ENCODE measurements around the gene MYO5B.
"Not testable (repeated sequence)": the region's sequence is repeated elsewhere in the genome, so short reads cannot be mapped to it uniquely, and the experiment has no call there.

The MYO5B gene

DNA sequence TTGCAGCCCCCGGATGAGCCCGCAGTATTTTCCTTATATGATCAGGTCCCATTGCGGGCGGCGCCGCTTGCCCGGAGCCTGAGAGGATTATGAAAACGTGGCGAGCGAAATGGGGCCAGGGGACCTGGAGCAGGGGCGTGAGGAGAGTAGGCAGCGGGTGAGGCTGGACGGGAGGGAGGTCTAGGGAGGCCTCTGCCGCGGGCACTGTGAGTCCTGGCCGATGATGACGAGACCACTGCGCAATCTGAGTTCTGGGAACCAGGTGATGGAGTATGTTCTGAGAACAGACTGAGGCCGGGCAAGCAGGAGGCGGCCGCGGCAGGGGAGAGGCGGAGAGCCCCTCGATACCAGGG lies 380.8 kb downstream of the MYO5B start:
- no peak for DNase-seq

- peak; percentile 52 for DNase-seq
Observed at GRCh38 chr18:49813319-49814146, 381.4 kb downstream of the MYO5B start, which contains the start of gene ACAA2. Gene ACAA2 (minus strand): TSS chr18:49813533. CDS start chr18:49813484, 49 bp downstream.

DNA sequence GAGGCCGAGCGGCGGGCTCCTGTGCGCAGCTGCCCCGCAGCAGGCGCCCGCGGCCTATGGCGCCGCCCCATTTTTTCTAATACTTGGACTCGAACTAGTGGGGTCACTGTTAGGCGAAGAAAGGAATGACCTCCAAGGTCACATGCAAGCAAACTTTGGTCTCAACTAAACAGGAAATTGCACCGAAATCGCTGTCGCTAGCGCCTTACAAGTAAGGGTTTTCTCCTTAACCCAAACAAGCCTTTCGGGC lies 382.0 kb downstream of the MYO5B start:
- DNase-seq = no peak

DNA sequence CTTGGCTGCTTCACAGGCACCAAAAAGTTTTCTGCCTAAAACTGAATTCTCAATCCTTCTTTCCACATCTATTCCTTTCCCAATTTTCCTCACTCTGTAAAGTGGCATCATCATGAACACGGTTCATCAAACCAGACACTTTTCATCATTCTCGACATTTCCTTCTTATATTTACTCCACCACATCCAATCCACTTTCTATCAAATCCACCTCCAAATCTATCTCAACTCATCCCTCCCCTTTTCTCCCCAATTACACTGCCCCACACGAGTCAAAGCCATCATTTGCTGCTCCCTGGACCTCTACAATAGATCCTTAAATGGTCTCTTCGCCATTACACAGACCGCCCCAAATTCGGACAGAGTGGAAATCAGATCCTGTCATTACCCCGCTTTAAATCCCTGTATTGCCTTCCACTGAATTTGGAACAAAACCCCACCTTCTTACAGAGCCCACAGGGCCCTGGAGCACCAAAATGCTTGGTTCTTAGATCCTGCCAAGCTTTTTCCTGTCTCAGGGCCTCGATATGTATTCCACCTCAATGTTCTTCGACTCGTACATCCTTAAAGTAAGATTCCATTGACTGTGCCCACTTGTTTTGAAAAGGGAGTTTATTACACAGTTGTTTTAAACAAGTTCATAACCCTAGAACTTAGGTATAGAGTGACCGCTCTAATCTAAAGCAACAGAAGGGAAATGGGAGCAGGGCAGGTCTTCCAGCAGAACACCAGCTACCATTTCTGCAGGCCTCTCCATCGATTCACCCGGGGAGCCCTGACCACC lies 382.5 kb downstream of the MYO5B start:
- no peak for DNase-seq

DNA sequence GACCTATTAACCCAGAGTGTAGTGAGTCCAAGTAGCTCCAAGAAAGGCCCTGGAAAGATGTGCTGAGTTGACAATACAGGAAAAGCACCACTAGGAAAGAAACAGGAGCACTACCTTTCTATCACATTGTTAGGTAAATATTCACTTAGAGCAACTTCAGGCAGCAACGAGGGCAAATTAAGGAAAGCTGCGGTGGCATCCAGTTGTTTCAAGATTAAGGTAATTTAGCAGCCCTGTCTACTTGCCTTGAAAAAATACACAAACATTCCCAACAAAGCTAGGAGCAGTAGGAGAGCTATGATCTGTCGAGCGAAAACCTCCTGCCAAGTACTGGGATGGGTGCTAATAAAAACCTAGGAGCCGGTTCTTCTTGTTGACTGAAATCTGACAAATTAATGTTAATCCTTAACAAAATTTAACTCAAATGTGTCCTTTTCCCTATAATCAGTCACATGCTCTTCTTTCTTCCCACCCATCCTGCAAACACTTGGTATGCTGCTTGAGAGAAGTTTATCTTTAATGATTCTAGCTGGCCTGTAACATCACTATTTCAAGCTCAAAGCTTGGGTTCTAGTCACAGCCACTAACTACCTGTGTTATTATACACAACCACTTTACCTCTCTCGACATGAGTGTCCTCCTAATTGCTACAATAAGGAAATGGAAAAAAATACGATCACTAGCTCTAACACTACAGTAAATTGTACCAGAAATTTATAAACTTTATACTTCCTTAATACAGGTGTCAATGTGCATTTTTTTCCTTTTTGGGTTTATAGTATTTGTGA lies 383.6 kb downstream of the MYO5B start:
- DNase-seq = no peak

GRCh38 chr18:49808553-49809191 lies 386.3 kb downstream of the MYO5B start:
- not testable (repeated sequence) for DNase-seq

DNA sequence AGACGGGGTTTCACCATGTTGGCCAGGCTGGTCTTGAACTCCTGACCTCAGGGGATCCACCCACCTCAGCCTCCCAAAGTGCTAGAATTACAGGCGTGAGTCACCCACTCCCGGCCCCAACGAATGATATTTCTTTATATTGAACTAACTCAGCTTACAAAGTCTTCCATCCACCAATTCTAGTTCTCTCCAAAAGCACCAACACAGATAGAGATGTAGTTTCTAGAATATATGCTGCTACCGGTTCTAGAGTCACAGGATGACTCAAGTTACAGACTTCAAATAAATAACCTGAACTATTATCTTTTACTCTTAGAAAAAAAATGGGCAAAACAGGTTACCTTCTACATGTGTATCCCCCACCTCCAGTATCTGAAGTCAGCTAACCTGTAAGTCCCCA lies 390.9 kb downstream of the MYO5B start:
- DNase-seq = no peak

- DNase-seq = no peak
Observed at GRCh38 chr18:49802623-49803022, 392.3 kb downstream of the MYO5B start.

DNA sequence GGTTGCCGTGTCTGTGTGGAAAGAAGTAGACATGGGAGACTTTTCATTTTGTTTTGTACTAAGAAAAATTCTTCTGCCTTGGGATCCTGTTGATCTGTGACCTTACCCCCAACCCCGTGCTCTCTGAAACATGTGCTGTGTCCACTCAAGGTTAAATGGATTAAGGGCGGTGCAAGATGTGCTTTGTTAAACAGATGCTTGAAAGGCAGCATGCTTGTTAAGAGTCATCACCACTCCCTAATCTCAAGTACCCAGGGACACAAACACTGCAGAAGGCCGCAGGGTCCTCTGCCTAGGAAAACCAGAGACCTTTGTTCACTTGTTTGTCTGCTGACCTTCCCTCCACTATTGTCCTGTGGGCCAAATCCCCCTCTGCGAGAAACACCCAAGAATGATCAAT lies 394.5 kb downstream of the MYO5B start:
- not testable (repeated sequence) for DNase-seq

- not testable (repeated sequence) for DNase-seq
Observed at GRCh38 chr18:49799806-49800205, 395.1 kb downstream of the MYO5B start.

DNA sequence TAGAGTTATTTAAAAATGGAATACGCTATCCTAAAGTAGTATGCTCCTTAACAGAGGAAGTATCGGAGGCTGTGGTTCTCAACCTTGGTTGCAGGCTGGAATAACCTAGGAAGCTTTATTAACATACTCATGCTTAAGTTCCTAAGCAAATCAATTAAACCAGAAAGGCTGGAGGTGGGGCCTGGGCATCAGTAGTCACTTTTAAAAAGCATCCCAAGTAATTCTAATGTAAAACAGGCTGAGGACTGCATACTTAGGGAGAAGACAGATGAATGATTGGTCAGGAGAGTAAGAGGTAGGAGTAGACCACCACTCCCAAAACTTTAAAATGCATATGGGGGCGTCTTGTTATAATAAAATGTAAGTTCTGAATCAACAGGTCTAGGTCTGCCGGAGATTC lies 396.9 kb downstream of the MYO5B start:
- no peak for DNase-seq

DNA sequence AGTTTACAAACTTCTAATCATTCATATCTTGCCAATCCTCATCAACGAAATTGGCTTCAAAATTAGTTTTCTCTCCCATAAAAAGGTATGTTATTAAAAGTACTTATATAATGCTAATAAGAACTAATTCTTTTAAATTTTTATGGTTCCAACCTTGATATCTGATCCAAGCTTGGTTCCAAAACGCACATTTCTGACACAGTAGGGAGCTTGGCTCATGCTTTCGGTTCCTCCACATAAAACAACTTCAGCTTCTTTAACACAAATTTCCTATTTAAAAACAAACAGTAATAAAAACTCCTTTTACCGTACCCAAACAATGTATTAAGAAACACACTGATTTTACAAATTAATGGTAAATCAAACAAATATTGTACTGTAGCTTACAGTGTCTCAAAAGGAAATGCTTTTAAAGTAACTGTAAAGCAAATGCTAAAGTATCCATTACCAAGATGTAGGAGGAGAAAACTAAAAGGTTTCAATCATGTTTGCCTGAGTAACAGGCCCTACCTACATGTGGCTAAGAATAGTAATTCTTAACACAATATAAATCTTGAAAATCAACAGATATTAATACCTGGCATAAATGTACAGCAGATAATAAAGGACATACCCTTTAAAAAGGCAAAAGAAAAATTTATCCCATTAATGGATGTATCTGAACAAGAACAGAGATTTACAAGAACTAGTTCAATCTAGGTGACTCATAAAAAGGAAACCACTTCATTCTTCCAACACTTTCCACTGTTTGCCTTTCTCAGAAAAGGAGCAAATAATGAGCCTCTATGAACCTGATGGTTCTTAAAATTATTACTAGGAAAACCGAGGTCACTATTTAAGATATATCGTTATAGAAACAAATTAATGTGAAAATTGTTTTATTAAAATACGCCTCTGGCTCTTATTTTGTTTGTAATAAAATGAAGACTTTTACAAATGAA lies 399.1 kb downstream of the MYO5B start:
- no peak for DNase-seq

GRCh38 chr18:49794743-49795142 lies 400.2 kb downstream of the MYO5B start:
- no peak for DNase-seq

DNA sequence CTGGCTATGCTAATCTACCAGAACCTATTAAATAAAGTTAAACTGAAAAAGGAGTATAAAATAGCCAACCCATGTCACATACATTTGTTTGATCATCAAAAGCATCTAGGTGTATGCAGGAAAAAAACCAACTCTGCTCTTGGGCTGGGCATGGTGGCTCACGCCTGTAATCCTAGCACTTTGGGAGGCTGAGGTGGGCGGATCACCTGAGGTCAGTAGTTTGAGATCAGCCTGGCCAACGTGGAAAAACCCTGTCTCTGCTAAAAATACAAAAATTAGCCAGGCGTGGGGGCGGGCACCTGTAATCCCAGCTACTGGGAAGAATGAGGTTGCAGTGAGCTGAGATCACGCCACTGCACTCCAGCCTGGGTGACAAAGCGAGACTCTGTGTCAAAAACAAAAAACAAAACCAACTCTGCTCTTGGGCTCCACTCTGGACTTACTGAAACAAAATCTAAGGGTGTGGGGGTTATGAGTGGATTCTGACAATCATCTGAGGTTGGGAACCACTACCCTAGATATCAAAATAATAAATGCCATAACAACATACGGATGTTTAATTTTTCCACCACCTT lies 405.3 kb downstream of the MYO5B start:
- not testable (repeated sequence) for DNase-seq

GRCh38 chr18:49788327-49788898 lies 406.5 kb downstream of the MYO5B start:
- DNase-seq = no peak

DNA sequence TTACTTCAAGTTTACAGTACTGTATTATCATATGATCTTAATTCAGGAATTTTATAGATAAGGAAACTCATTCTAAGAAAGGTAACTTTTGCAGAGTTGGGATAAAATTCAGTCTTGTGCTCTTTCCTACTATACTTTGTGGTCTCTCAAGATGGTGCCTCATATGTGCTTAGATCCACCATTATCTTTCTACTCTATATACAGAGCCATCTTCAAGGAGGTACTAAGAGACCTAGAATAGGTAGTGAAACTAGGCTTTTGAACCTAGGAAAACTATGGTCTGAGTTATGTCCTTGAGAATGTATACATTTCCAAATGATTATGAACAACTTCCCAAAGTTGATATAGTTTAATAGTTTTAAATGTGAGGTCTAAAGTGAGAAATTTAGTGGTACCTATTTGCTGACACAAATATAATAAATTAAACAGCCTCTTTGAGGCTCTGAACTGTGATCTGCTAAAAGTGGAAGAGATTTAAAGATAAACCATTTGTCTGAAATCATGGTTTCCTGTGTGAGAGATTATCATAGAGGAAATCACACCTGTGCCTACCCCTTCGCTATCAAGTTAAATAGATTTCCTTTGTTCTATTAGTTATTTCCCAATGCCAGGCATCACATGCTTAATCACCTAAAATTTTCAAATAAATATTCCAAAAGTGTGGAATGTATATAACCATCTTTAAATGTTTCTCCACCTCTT lies 408.8 kb downstream of the MYO5B start:
- no peak for DNase-seq

- DNase-seq = no peak
Observed at GRCh38 chr18:49784427-49785185, 410.3 kb downstream of the MYO5B start.

DNA sequence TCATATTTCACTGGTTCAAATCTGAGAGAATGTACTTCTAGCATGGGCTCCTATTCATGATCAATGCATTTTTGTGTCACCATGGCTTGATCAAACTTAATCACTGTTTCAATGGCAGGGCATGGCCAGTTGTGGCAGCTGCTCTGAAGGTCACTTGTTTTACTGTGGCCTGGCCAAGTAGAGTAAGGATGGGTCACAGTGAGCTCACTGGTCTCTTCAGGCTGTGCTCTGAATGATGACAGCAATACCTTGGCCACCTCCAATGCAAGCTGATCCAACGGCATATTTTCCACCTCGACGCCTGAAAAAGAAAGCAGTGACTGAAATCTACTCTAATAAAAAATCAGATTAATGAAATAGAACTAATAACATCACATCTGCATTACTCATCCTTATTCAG lies 411.3 kb downstream of the MYO5B start:
- DNase-seq = not testable (repeated sequence)

DNA sequence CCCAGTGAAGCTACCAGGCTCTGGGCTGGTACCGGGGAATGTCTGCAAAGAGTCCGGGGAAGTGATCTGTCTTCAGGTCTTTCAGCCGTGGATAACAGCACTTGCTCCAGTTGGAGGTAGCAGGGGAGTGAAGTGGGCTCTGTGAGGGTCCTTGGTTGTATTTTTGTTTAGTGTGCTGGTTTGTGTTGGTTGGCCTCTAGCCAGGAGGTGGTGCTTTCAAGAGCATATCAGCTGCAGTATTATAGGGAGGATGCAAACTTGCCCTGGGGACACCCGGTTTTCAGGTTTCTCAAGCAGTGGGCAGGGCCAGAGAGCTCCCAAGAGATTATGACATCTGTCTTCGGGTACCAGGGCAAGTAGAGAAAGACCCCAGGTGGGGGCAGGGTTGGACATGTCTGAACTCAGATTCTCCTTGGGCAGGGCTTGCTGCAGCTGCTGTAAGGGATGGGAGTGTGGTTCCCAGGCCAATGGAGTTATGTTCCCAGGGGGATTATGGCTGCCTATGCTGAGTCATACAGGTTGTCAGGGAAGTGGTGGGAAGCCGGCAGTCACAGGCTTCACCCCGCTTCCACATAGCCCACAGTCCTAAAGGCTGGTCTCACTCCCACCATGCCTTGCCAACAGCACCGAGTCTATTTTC lies 416.0 kb downstream of the MYO5B start:
- DNase-seq = no peak
